HepG2 (cell line): ENCODE data around the gene RILPL1. TPM values are rescaled to one million over a fixed set of nuclear protein-coding genes. Genes with fewer than 3 reads are reported as not detected.
A peak's percentile ranks its signal among the peaks of the same experiment; 100 is the strongest.

Source experiments
- DR1 ChIP-seq: sonication (generic); formaldehyde crosslinking; IDR thresholded peaks from 2 replicates; pipeline ENCODE4 v1.8.0; 2021; ENCODE audit warnings: mild to moderate bottlenecking, missing genetic modification reagents, inconsistent platforms
- EP300 ChIP-seq, 3 experiments: sonication (generic) in 1 of 3; formaldehyde crosslinking in 1 of 3; IDR thresholded peaks; 2 replicates each; pipeline versions ENCODE4 v1.5.1 to v1.6.1; 2011 to 2020; ENCODE audit warnings: low read depth in 2 of 3, low read length in 2 of 3, borderline replicate concordance in 1 of 3, improper control_type of control experiment in 1 of 3, mild to moderate bottlenecking in 1 of 3, missing genetic modification reagents in 1 of 3, moderate library complexity in 1 of 3
- FLYWCH1 ChIP-seq: sonication (generic); formaldehyde crosslinking; IDR thresholded peaks from 2 replicates; pipeline ENCODE4 v1.8.1; 2023; ENCODE audit warnings: mild to moderate bottlenecking, missing genetic modification reagents
- MBD4 ChIP-seq: IDR thresholded peaks from 2 replicates; pipeline ENCODE4 v1.6.1; 2012; ENCODE audit warnings: low read length, inconsistent platforms, borderline replicate concordance
- MED8 ChIP-seq: sonication (generic); formaldehyde crosslinking; IDR thresholded peaks from 2 replicates; pipeline ENCODE4 v1.8.1; 2023; ENCODE audit warnings: mild to moderate bottlenecking, missing genetic modification reagents; ENCODE audit not compliant: insufficient replicate concordance
- NRL ChIP-seq: sonication (generic); formaldehyde crosslinking; IDR thresholded peaks from 2 replicates; pipeline ENCODE4 v1.5.0; 2020; ENCODE audit warnings: missing genetic modification reagents, mild to moderate bottlenecking, moderate library complexity, borderline replicate concordance
- RBFOX2 ChIP-seq: fragments of 200-400 bp; formaldehyde crosslinking; IDR thresholded peaks from 2 replicates; pipeline ENCODE4 v1.6.1; 2017; ENCODE audit warnings: low read depth, mild to moderate bottlenecking, low read length
- SMC3 ChIP-seq: IDR thresholded peaks from 2 replicates; pipeline ENCODE4 v1.6.1; 2011; ENCODE audit warnings: low read length, improper control_type of control experiment
- SNAPC4 ChIP-seq: sonication (generic); formaldehyde crosslinking; IDR thresholded peaks from 2 replicates; pipeline ENCODE4 v1.4.0; 2020; ENCODE audit warnings: mild to moderate bottlenecking, missing genetic modification reagents
- THAP11 ChIP-seq: IDR thresholded peaks from 2 replicates; pipeline ENCODE4 v1.6.1; 2016; ENCODE audit warnings: missing biosample characterization, missing genetic modification reagents
- ZEB1 ChIP-seq: IDR thresholded peaks from 2 replicates; pipeline ENCODE4 v1.6.1; 2012; ENCODE audit warnings: mild to moderate bottlenecking, low read depth, inconsistent platforms; ENCODE audit not compliant: insufficient replicate concordance
- ZNF101 ChIP-seq: sonication (generic); formaldehyde crosslinking; IDR thresholded peaks from 2 replicates; pipeline ENCODE4 v1.4.0; 2020; ENCODE audit warnings: mild to moderate bottlenecking, low read depth, missing genetic modification reagents, borderline replicate concordance
- ZNF614 ChIP-seq: IDR thresholded peaks from 2 replicates; pipeline ENCODE4 v1.6.1; 2018; ENCODE audit warnings: missing biosample characterization, missing genetic modification reagents, inconsistent platforms, borderline replicate concordance
- ZNF773 ChIP-seq: sonication (generic); formaldehyde crosslinking; IDR thresholded peaks from 2 replicates; pipeline ENCODE4 v1.4.0; 2020; ENCODE audit warnings: missing genetic modification reagents, borderline replicate concordance
- ZNF776 ChIP-seq: sonication (generic); formaldehyde crosslinking; IDR thresholded peaks from 2 replicates; pipeline ENCODE4 v1.4.0; 2020; ENCODE audit warnings: mild to moderate bottlenecking, missing genetic modification reagents
- ZNF878 ChIP-seq: sonication (generic); formaldehyde crosslinking; IDR thresholded peaks from 2 replicates; pipeline ENCODE4 v1.8.1; 2023; ENCODE audit warnings: mild to moderate bottlenecking, missing genetic modification reagents, moderate library complexity
- polyA plus RNA-seq, 8 experiments: library from polyadenylated mRNA; depleted of rRNA in 3 of 8; stranded (reverse) in 7 of 8; unstranded in 1 of 8; fragments of >200 nt; fragmentation: Illumina TruSeq in 4 of 8; extraction: Trizol in 4 of 8; gene quantifications; 2 replicates each; pipeline versions ENCODE4 v1.2.1 to v1.2.3, GENCODE V29; 2011 to 2016; ENCODE audit warnings: low read depth in 4 of 8, missing spikeins in 1 of 8, mixed read lengths in 1 of 8; ENCODE audit not compliant: insufficient read depth in 1 of 8
- total RNA-seq, 5 experiments: library from RNA; depleted of rRNA; stranded (reverse); fragments of >200 nt; fragmentation: Illumina TruSeq; extraction: Trizol; gene quantifications; 2 replicates each; pipeline ENCODE4 v1.2.3, GENCODE V29; 2016; ENCODE audit warnings: low read depth in 1 of 5
- TF ChIP-seq, protein P1 (sequence below), 2 experiments: IDR thresholded peaks; 2 replicates each; pipeline ENCODE4 v1.6.1; 2011 to 2012; ENCODE audit warnings: low read length in 2 of 2, borderline replicate concordance in 1 of 2, low read depth in 1 of 2, mild to moderate bottlenecking in 1 of 2, moderate library complexity in 1 of 2

RILPL1 gene
- total and polyA plus RNA-seq, 2 of the 13 experiments (the other 11 are each of a cell fraction or from before 2014, with no cell fraction given): 5.8 to 28.4 TPM

DNA sequence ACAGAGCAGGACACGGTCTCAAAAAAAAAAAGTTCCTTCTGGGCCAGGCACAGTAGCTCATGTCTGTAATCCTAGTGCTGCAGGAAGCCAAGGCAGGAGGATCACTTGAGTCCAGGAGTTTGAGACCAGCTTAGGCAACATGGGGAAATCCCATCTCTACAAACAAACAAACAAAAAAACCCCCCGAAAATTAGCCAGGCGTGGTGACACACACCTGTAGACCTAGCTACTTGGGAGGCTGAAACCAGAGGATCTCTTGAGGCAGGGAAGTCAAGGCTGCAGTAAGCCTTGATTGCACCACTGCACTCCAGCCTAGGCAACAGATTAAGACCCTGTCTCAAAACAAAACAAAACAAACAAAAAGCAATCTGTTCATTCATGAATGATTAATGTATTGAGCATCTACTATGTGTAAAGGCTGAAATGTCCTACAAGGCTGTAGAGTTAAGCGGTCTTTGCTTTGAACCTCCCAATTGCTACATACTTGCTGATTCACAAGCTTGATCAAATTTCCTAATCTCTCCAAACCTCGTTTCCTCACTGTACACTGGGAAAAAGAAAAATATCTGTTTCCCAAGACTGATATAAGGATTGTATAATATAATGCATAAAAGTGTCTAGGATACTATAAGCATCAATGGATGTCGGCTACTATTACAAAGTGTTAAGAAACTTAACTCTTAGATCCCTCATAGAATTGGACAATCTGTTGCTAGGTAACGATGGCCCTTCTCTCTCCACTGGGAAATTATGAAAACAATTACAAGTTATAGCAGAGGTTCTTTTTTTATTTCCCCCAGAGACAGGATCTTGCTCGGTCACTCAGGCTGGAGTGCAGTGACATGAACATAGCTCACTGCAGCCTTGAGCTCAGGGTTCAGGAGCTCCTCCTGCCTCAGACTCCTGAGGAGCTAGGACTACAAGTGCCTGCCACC lies 89.2 kb downstream of the RILPL1 start (continued):
- no peak for TF ChIP-seq MED8
- no peak for TF ChIP-seq RBFOX2
- no peak for TF ChIP-seq ZNF878 (CRISPR knock-in tag)
- no peak for TF ChIP-seq ZNF773 (CRISPR knock-in tag)
- no peak for TF ChIP-seq SMC3
- TF ChIP-seq ZEB1: no peak
- no peak for TF ChIP-seq SNAPC4 (CRISPR knock-in tag)
- TF ChIP-seq ZNF101 (CRISPR knock-in tag): no peak
- no peak for TF ChIP-seq ZNF776
- TF ChIP-seq DR1 (CRISPR knock-in tag): no peak
- TF ChIP-seq NRL (CRISPR knock-in tag): no peak
- TF ChIP-seq MBD4: no peak
- TF ChIP-seq EP300 (IDR thresholded peaks at IDR 0.05; ENCODE audit: low read depth in 2 of 2, low read length in 2 of 2): peak in 1 of 2 experiments; percentile 10; a peak in 1 of 4 replicates
- TF ChIP-seq EP300 (CRISPR knock-in tag; IDR thresholded peaks at IDR 0.05; ENCODE audit: borderline replicate concordance): no peak
- TF ChIP-seq THAP11: no peak
- TF ChIP-seq, protein P1, sequence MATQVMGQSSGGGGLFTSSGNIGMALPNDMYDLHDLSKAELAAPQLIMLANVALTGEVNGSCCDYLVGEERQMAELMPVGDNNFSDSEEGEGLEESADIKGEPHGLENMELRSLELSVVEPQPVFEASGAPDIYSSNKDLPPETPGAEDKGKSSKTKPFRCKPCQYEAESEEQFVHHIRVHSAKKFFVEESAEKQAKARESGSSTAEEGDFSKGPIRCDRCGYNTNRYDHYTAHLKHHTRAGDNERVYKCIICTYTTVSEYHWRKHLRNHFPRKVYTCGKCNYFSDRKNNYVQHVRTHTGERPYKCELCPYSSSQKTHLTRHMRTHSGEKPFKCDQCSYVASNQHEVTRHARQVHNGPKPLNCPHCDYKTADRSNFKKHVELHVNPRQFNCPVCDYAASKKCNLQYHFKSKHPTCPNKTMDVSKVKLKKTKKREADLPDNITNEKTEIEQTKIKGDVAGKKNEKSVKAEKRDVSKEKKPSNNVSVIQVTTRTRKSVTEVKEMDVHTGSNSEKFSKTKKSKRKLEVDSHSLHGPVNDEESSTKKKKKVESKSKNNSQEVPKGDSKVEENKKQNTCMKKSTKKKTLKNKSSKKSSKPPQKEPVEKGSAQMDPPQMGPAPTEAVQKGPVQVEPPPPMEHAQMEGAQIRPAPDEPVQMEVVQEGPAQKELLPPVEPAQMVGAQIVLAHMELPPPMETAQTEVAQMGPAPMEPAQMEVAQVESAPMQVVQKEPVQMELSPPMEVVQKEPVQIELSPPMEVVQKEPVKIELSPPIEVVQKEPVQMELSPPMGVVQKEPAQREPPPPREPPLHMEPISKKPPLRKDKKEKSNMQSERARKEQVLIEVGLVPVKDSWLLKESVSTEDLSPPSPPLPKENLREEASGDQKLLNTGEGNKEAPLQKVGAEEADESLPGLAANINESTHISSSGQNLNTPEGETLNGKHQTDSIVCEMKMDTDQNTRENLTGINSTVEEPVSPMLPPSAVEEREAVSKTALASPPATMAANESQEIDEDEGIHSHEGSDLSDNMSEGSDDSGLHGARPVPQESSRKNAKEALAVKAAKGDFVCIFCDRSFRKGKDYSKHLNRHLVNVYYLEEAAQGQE (IDR thresholded peaks at IDR 0.05; ENCODE audit: borderline replicate concordance in 1 of 2, low read depth in 1 of 2, low read length in 2 of 2): no peak
- no peak for TF ChIP-seq FLYWCH1 (CRISPR knock-in tag)
- no peak for TF ChIP-seq ZNF614 (CRISPR knock-in tag)
